ENCODE data around the gene ARL15.

The ARL15 gene

DNA sequence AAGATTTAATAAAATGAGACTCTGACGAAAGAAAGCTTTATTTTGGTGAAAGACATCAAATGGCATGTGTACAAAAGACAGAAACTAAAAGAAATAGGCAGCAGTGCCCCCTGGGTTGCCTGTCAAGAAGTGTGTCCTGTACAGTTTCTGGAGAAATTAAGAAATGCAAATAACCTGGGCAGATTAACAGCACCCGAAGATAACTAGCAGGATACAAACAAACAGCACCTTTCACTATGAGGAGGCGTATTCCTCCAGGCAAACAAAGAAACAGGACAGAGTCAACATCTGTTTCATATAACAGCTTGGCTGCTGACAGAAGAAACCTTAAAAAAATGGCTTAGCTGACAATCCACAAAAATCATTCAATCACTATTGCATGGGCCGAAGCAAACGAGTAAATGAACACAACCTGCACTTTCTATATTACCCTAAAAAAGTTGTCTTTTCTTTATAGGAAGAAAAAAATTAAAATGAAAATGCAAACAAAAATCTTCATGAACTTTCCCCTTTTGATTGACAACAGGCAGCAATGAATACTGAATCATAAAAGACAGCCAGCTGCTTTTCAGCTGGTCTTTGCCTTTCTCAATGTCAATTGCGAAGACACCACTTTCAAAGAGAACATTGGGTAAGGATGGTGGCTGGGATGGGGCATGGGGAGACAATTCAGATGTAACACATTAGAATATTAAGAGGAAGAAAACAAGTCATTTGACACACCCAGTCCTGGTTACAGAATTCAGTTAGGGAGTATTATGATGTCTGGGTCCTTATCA, 162.1 kb downstream of the ARL15 start:
- DNase-seq (ENCODE audit: low read depth) = no peak

DNA sequence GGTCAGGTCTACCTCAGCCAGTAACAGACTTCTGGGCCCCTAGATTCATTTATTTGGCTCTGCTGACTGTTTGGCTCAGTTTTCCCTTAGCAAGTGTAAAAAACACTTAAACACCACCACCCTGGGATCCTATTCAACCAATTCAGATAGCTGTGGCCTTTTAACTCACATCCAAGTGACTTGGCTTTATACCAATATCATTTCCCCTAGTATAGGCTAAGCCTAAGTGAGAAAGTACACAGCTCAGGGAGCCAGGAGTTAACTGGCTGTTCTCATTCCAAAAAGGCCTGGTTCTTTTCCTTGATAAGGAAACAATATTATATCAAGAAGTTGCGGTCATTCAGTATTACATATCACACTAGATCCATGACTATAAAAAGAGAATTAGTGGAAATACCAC, 163.5 kb downstream of the ARL15 start:
- DNase-seq (ENCODE audit: low read depth) = no peak

DNA sequence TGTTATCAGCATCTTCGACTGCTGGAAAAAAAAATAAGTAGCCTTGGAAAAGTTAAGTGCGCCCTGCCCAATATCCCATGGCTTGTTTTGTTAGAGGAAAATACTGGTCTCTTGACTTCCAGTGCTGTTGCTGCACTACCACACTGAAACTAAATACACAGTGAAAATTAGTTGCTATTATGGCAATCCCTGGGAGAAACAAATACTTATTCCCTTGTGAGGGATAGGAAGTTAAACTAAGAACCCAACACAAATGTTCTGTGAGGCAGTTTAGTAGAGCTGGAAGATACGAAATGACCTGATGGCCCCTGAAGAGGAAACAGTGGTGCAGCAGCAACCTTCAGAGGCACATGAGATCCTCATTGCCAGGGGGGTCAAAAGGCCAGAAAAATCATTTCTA, 164.0 kb downstream of the ARL15 start:
- no peak for DNase-seq (ENCODE audit: low read depth)

DNA sequence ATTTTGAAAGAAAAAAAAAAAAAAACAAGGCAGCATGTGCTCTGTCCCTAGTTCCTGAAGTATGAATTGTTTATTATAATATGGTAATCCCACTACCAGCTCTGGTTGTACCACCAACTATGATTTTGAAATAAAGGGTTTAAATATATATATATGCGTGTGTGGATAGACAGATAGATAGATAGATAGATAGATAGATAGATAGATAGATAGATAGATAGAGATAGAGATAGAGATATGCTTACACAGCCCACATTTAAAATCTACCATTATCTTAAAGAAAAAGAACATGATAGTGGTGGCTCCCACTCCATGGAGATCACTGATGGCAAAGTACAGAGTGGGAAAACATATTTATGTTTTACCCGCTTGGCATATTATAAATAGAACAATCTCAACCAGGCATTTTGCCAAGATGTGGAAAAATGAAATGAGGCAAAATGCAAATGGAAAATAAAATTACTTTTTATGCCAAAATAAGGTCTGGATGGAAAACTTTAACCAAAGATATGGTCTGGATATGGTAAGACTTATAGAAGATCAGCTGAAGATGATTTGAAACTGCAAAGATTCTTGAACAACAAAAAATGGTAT, 170.0 kb downstream of the ARL15 start:
- no peak for DNase-seq (ENCODE audit: low read depth)

DNA sequence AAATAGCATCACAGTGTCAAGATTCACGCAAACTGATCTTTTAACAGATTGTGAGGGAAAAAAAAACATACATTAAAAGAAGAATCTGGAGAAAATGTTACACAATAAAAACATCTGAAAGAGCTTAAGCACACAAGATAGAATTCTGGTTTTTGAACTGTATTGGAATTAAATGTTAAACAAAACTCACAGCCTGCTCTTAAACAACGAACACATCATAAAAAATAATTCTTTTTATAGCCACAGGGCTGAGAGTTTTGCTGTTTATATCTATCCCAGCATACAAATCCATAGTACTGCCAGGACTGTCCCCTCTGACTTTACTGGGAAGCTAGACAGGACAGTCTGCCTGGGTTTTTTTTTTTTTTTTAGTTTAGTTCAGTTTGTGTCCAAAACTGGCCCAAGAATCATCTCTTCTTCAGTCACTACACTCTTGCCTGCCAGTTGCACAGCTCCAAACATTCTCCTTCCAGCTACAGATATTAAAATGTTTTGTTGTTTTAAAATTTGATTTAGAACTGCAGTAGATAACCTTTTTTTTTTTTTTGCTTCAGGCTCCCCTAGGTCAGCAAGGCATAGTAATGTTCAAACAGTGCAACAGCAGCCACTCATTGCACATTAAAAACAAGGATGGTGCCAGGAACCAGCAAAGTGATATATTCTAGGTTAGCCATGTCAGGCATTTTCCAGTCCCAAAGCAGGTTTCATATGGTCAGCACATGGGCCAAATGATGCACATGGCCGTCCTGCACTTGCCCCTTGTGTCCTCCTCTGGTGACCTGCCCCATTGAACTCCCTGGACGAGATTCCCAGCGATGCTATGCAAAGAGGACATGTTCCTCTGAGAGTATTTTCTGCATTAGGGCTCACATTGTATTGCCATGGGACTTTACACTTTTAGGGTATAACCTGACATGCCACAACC, 173.6 kb downstream of the ARL15 start:
- DNase-seq (ENCODE audit: low read depth) = no peak

DNA sequence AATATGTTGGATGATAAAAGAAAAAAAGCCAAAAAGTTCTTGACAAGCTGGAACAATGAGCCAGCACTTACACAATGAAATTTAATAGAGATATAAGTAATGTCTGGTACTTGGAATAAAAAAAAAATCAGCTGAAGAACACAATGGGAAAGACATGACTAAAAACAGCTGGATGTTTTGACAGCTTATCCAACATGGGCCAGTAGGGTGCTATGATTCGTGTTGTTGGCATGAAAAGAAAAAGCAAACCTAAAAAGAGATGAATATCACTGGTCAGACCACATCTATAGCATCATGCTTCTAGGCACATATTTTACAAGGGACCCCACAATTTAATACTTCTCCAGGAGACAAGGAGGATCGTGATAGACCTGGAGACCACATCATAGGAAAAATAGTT, 175.3 kb downstream of the ARL15 start:
- DNase-seq (ENCODE audit: low read depth) = no peak

DNA sequence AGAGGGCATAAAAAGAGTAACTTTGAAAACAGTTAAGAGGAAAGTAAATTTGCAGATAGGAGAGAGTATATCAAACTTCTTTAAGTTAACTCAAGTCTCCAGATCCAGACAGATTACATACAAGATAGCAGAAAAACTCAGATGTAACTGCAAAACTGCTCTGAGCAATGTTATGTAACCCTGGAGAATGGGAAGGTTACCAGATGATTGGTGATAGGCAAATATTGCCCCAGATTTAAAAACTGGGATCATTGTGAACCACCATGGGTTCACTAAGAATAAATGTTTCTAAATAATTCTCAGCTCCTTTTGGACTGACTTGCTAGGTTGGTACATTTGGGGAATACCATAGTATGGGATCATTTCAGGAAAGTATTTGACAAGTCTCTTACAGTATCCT, 176.5 kb downstream of the ARL15 start:
- no peak for DNase-seq (ENCODE audit: low read depth)

DNA sequence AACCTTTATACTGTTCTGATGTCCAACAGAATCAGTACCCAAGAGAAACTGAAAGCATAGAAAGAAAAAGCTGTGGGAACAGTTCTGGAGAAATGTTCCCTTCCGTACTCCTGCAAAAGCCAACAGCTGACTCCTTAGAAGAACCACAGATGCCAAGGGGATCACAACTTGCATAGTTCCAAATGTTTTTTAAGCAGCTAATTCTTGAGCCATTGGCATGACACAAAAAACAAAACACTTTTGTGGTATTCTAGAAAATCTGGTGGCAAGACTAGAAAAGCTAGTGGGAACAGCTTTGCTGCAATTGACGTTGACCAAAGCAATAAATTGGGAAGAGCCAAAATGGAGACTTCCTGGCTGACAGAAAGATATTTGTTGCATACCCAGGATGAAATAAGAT, 189.9 kb downstream of the ARL15 start:
- no peak for DNase-seq (ENCODE audit: low read depth)

DNA sequence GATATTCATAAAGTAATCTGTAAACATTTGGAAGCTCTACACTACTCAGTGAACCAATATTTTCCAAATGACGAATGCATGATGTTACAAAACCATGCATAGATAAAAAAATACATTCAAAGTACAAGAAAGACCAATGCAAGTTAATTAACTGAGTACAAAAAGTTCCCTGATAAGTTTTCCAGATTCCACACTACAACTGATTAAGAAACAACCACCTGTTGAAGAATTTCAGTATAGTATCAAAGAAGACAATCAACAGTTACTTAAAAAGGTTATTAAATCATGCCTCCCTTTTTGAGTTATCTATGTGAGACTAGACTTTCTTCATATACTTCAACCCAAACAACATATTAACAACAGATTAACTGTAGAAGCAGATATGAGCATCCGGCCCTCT, 192.4 kb downstream of the ARL15 start:
- DNase-seq (ENCODE audit: low read depth) = no peak

DNA sequence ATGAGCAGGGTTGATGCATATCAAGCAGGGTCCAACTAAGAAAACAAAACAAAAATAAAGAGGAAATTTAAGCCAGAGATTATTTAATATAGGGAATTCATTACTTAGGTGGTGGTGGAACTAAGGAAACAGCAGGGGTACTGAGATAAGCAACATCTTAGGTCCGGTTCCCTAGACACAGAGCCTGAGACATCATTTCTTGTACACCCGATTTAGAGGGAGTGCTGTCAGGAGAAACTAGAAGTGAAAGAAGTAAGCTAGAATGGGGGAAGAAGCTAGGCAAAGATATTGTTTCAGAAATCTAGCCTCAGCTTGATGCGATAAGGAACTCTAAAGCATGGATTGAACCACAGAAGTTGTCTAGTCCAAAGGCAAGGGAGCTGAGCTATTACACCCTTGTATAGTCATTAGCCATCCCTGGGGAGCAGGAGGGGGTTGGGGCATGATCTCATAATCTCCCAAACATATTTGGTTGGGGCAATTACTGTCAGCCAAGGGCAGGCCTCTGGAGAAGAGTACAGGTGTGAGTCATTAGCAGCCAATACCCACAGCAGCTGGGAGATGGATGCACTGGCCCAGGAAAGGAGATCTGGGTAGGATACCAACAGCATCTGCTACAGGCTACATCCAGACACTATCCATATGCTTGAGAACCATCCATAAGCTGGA, 194.5 kb downstream of the ARL15 start:
- DNase-seq (ENCODE audit: low read depth) = no peak

DNA sequence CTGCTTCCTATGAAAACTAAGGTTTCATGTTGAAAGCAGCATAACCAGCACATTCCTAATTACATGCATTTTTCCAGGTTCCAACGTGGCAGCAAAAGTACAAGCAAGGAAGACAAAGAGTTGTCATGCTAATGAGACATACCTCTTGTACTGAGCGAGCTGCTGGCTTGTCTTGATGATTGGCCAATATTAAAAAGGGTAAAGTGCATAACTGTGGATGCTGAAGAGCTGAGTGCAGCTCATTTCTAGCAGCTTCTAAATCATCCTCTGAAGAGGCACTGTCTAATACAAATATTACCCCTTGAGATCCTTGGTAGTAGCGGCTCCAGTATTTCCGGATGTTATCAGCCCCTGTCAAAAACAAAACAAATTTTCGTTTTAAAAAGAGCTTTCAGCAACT, 197.3 kb downstream of the ARL15 start:
- no peak for DNase-seq (ENCODE audit: low read depth)

DNA sequence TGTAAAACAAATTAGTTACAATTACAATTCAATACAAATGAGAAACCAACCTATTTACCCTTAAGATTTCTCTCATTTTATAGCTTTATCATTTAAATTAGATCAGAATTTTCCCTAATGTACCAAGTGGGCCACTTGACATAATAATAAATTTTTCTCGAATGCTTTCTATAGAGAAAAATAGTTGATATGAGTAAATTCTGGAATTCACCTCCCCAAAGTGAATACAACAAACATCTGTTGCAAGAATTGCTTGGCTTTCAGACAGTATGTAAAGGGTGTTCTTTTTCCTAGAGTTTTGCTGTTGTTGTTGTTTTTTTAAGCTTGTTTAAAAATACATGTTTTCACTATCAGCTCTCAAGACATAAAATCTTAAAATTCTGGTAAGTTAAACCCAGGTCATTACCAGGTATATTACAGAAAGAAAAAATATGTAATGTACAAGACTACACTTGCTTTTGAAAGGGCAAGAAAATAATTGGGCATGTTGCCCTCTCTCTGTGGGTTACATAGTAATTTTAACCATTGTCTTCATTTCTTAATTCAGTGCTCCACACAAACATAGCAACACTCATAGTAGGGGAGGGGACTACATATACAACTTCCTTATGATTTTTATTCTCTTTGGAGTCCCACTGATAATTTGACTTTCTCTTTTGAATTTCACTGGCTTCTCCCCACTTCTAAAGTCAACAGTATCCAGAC, 200.6 kb downstream of the ARL15 start:
- no peak for DNase-seq (ENCODE audit: low read depth)

DNA sequence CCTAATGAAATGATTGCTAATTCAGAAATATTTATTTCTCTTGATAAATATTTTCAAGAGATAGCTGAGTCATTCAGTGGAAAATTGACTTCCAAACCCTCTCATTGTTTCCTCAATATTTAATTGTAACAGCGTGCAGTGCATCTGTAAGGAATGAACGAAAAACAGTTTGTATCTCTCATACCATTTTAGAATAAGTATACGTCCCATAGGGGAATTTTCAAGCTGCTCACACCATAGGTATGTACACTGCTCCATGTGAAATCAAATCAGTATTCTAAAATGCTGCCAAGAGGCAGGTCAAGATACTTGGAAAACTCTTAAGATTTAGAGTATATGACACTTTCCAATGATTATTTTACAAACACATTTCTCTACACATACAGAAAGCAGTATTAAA, 202.2 kb downstream of the ARL15 start:
- DNase-seq (ENCODE audit: low read depth) = no peak

DNA sequence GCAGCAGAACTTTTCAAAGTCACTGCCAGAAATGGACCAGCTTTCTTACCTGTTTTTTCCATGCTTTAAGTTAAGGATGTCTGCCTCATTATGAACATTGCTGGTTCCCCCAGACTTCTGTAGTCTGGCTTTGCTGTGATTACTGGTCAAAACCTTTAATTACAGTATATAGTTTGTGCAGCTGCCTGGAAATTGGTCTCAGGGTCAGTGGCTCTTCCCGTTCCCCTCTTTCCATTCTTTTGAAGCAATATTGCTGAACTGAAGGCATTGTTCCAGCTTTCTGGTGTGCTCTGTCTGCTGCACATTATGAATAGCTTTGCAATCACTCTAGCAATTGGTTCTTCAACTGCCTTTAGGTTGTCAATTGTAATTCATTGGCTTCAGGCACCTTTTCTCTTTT, 206.5 kb downstream of the ARL15 start:
- DNase-seq (ENCODE audit: low read depth) = no peak

DNA sequence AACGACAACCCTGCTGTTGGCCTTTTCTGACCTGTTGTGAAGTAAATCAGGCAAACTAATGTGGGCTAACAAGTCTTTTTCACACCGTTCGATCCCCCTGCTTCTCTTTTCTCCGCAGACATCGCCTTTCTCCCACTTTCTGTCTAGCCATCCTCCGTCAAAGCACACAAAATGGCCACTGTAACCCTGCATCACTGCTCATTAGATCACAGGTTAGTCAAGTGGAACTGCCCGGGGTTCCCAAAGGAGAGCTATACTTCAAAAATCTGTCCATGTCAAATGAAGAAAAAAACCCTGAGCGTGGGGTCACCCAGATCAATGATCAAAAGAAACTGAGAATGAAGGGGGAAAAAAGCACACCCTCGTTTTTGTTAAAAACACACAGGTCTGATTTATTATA, 212.1 kb downstream of the ARL15 start:
- no peak for DNase-seq (ENCODE audit: low read depth)

DNA sequence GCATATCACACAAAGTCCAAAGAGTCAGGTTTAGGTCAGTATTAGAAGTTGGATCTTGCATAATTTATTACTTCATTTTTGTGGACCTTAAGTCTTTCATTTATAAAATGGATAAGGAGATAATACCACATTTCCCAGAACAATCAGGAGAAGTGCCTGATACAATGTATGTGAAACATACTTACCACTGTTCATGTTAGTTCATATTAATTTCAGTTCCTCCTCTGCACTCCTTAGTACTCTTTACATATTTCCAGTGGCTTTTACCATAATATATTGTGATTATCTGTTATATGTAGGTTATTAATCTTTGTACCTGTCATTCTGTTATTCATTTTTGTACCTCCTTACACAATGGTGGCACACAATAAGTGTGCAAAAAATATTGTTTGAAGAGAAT, 214.4 kb downstream of the ARL15 start:
- DNase-seq (ENCODE audit: low read depth) = no peak

DNA sequence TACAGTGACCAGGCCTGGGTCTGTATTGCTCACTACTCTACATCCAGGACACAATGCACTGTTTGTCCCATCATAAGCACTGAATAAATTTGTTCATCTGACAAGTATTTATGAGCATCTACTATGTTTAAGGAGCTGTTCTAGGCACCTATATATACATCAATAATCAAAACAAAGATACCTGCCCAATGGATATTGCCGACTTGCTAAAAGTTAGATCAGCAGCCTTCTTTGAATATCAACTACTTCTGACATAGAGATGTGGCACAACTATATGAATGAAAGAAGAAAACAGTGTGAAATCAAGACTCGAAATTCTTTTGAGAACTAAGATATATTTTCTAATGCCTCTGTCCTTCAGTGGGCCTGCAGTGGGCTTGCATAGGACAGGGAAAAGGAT, 215.7 kb downstream of the ARL15 start:
- no peak for DNase-seq (ENCODE audit: low read depth)

DNA sequence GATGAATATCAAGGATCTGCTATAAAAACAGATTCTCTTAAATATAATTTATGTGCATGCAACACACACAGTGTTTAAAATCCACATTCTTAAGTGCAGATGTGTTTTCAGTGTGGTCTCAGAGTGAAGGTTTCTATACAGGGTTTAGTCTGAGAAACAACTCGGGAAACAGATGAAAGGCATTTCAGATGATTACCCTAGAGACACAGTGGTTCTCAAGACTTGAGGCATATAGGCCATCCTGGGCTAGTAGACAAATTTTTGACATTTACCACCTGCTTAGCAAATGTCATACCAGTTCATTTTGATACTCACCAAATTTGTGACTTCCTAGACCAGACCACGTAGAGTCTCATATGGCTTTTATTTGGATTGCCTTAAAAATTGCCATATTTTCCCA, 216.5 kb downstream of the ARL15 start:
- no peak for DNase-seq (ENCODE audit: low read depth)

DNA sequence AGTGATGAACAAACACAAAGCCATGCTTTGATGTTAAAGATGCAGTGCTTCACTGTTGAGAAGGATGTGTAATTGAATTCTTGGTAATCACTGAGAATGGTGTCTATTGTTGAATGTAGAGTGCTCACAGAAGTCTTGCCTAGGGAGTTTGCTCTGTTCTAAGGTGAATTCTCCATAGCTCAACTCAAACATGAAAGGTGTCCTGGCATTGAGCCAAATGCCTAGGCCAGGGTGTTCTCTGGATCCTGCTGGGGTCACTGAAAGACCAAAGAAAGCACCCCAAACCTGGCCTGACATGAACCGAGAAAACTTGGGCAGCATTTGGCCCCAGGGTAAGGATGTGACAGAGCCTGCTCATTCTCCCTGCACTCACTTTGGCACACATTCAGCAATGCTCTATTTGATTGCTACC, 217.3 kb downstream of the ARL15 start:
- DNase-seq (ENCODE audit: low read depth) = no peak

DNA sequence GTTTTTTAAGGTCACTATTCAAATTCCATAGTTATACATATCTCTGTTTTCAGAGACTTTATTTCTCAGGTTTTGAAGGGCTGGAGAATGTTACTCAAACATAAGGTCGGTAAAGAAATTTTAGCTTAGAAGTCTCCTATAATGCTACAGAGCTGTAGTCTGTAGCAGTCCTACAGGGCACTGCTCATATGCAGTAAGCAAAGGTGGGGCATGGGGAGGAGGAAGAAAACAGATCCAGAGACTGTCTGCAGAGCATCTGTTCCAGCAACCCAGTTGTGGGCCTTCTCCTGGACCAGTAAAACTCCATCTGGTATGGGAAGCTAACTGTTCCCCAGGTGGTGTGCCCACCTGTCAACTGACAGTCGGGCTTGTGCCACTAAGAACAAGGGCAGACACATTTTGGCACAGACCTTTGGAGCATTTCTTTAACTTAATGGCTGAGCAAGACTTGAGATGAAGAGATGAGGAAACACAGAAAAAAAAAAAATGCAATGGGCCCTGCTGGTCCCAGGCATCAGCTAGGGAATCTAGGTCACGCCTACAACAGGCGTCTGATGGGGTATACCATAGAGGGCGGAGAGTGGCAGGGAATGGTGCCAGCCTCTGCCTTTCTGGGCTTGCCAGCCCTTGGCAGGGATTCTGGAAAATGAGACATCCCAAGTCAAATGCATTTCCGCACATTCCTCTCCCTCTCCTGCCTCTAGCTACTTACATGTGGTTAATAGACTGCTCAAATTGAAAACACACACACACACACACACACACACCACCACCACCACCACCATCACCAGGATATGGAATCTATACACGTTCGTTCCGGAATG, 218.9 kb downstream of the ARL15 start:
- no peak for DNase-seq (ENCODE audit: low read depth)

Data from stimulated activated CD8-positive, alpha-beta memory T cell treated with anti-CD3 and anti-CD28 coated beads, Interleukin-7, amount 100 ng/mL, for 24 hours (primary cell).